Vagina (tissue), 2 donors: ENCODE results near the gene PHLDB1. TPM values are rescaled to one million over a fixed set of nuclear protein-coding genes. Genes with fewer than 3 reads are reported as not detected.

Experiments used
- DNase-seq, 2 donors: peaks; one replicate each; pipeline ENCODE4 v3.0.0-alpha.2; 2017; ENCODE audit errors: extremely low spot score in 2 of 2
- H3K27ac ChIP-seq: fragments of 200-600 bp; sonication (generic); one replicate; pipeline ENCODE4 v1.5.1; 2019
- H3K27me3 ChIP-seq: fragments of 200-600 bp; sonication (generic); one replicate; pipeline ENCODE4 v1.5.1; 2019
- H3K36me3 ChIP-seq, 2 donors: fragments of 200-600 bp; sonication (generic); one replicate each; pipeline ENCODE4 v1.5.1; 2017 to 2019
- H3K4me1 ChIP-seq: fragments of 200-600 bp; sonication (generic); one replicate; pipeline ENCODE4 v1.5.1; 2019
- H3K4me3 ChIP-seq, 2 donors: fragments of 200-600 bp; sonication (generic); 1 replicate in 1 of 2; 2 replicates in 1 of 2; pipeline ENCODE4 v1.5.1; 2016 to 2019
- H3K9me3 ChIP-seq: fragments of 200-600 bp; sonication (generic); one replicate; pipeline ENCODE4 v1.5.1; 2019
- CTCF ChIP-seq, 3 experiments: fragments of 450-650 bp in 2 of 3; fragments of 200-600 bp in 1 of 3; sonication (generic) in 1 of 3; IDR thresholded peaks; one replicate each; pipeline ENCODE4 v1.5.1; 2017 to 2019; ENCODE audit warnings: antibody characterized with exemption in 3 of 3, mild to moderate bottlenecking in 2 of 3, moderate library complexity in 2 of 3
- POLR2A ChIP-seq, 2 donors: fragments of 450-650 bp; IDR thresholded peaks; one replicate each; pipeline ENCODE4 v1.6.1; 2017; ENCODE audit warnings: antibody characterized with exemption in 2 of 2, mild to moderate bottlenecking in 2 of 2, moderate library complexity in 2 of 2
- POLR2AphosphoS5 ChIP-seq, 2 donors: sonication (generic); formaldehyde crosslinking; IDR thresholded peaks; one replicate each; pipeline ENCODE4 v1.9.0; 2017; ENCODE audit warnings: antibody characterized with exemption in 2 of 2, mild to moderate bottlenecking in 2 of 2, low read depth in 1 of 2; ENCODE audit not compliant: insufficient read depth in 1 of 2
- intact Hi-C: fragments of 100-400 bp; cut with DNase I; formaldehyde crosslinking; loops from one replicate; pipeline ENCODE4 v1.15.1; 2023
- total RNA-seq: library from RNA; depleted of rRNA; stranded (reverse); fragments of >200 nt; gene quantifications from one replicate; pipeline ENCODE4 v1.2.3, GENCODE V29; 2016

PHLDB1 gene
- total RNA-seq, 1 donor from 2014 or later, result 119 TPM

GRCh38 chr11:118691926-118692830 is 84.8 kb downstream of the PHLDB1 start:
- no peak for DNase-seq
- H3K4me3 ChIP-seq, result no peak overlapping the region
- peaks cover 33% of the 10 kb centered on the region for H3K4me1 ChIP-seq
- H3K9me3 ChIP-seq, result no peaks in the 10 kb centered on the region
- H3K36me3 ChIP-seq, result no peaks in the 10 kb centered on the region
- intact Hi-C loops, result loop anchor here (2.0 to 5.0 kb wide), 2 partner anchors 99 to 265 kb away; partner anchors contain the start of genes DDX6 and UPK2
- H3K27ac ChIP-seq, result peak overlapping the region; percentile 7
- no peak for TF ChIP-seq POLR2A (IDR thresholded peaks at IDR 0.05)
- peak in 1 of 2 donors; percentile 40 for TF ChIP-seq POLR2AphosphoS5 (IDR thresholded peaks at IDR 0.05; ENCODE audit: insufficient read depth in 1 of 2, low read depth in 1 of 2)
- no peaks in the 10 kb centered on the region for H3K27me3 ChIP-seq

- H3K27me3 ChIP-seq, result no peaks in the 10 kb centered on the region
- H3K36me3 ChIP-seq, result no peaks in the 10 kb centered on the region
- no peaks in the 10 kb centered on the region for H3K9me3 ChIP-seq
- intact Hi-C loops, result loop anchor here (5.0 kb wide), 1 partner anchor 263 kb away; the partner anchor contains the start of gene UPK2
- no peak for TF ChIP-seq CTCF (IDR thresholded peaks at IDR 0.05)
- TF ChIP-seq POLR2A (IDR thresholded peaks at IDR 0.05), result no peak
- TF ChIP-seq POLR2AphosphoS5 (IDR thresholded peaks at IDR 0.05; ENCODE audit: insufficient read depth in 1 of 2, low read depth in 1 of 2), result no peak
- no peak overlapping the region for H3K4me3 ChIP-seq
- peaks cover 31% of the 10 kb centered on the region for H3K4me1 ChIP-seq
- no peak for DNase-seq
- no peak overlapping the region for H3K27ac ChIP-seq
These were observed 86.8 kb downstream of the PHLDB1 start for GRCh38 chr11:118694185-118694584.

- Histone ChIP-seq H3K4me1 (peaks cover 26% of the 10 kb centered on the region), H3K27me3 (no peaks in the 10 kb centered on the region), H3K4me3 (no peak overlapping the region), H3K27ac (no peak overlapping the region), H3K9me3 (no peaks in the 10 kb centered on the region), H3K36me3 (no peaks in the 10 kb centered on the region)
- no peak for DNase-seq
- TF ChIP-seq CTCF (IDR thresholded peaks at IDR 0.05) (no peak), POLR2A (IDR thresholded peaks at IDR 0.05) (no peak), POLR2AphosphoS5 (IDR thresholded peaks at IDR 0.05; ENCODE audit: insufficient read depth in 1 of 2, low read depth in 1 of 2) (no peak)
- intact Hi-C loops, result loop anchor here (5.0 kb wide), 1 partner anchor 263 kb away; the partner anchor contains the start of gene UPK2
These were observed 87.4 kb downstream of the PHLDB1 start for GRCh38 chr11:118694771-118695170.

GRCh38 chr11:118696673-118697226 is 89.3 kb downstream of the PHLDB1 start:
- intact Hi-C loops, result no loop called here
- H3K36me3 ChIP-seq, result no peaks in the 10 kb centered on the region
- peaks cover 13% of the 10 kb centered on the region for H3K4me1 ChIP-seq
- no peaks in the 10 kb centered on the region for H3K27me3 ChIP-seq
- TF ChIP-seq CTCF (IDR thresholded peaks at IDR 0.05) (no peak), POLR2AphosphoS5 (IDR thresholded peaks at IDR 0.05; ENCODE audit: insufficient read depth in 1 of 2, low read depth in 1 of 2) (no peak), POLR2A (IDR thresholded peaks at IDR 0.05) (no peak)
- H3K9me3 ChIP-seq, result no peaks in the 10 kb centered on the region
- no peak overlapping the region for H3K4me3 ChIP-seq
- no peak overlapping the region for H3K27ac ChIP-seq
- DNase-seq, result no peak

GRCh38 chr11:118697346-118697745 is 89.9 kb downstream of the PHLDB1 start:
- Histone ChIP-seq H3K36me3 (no peaks in the 10 kb centered on the region), H3K4me3 (no peak overlapping the region), H3K27ac (no peak overlapping the region), H3K4me1 (peaks cover 7% of the 10 kb centered on the region), H3K27me3 (no peaks in the 10 kb centered on the region), H3K9me3 (no peaks in the 10 kb centered on the region)
- DNase-seq, result no peak
- intact Hi-C loops, result no loop called here
- TF ChIP-seq POLR2A (IDR thresholded peaks at IDR 0.05) (no peak), POLR2AphosphoS5 (IDR thresholded peaks at IDR 0.05; ENCODE audit: insufficient read depth in 1 of 2, low read depth in 1 of 2) (no peak), CTCF (IDR thresholded peaks at IDR 0.05) (no peak)
